Fibroblast of lung (primary cell): ENCODE data around the gene ATAD3B. TPM values are rescaled to one million over a fixed set of nuclear protein-coding genes. Genes with fewer than 3 reads are reported as not detected.
"Not testable (repeated sequence)": the region's sequence is repeated elsewhere in the genome, so short reads cannot be mapped to it uniquely, and the experiment has no call there.

Source experiments
- DNase-seq, 2 donors: peaks; one replicate each; pipeline versions ENCODE4 v3.0.0 to v3.0.0-alpha.2; 2010; ENCODE audit warnings: low read depth in 2 of 2
- H2AFZ ChIP-seq: 2 replicates; pipeline ENCODE4 v1.5.1; 2012; ENCODE audit warnings: low read length, control low read depth, inconsistent platforms
- H3K27ac ChIP-seq: 2 replicates; pipeline ENCODE4 v1.5.1; 2011; ENCODE audit warnings: low read length, control low read depth; ENCODE audit not compliant: insufficient read depth
- H3K27me3 ChIP-seq: 2 replicates; pipeline ENCODE4 v1.5.1; 2011; ENCODE audit warnings: mild to moderate bottlenecking, low read length; ENCODE audit not compliant: control insufficient read depth, insufficient read depth
- H3K36me3 ChIP-seq: 2 replicates; pipeline ENCODE4 v1.5.1; 2011; ENCODE audit warnings: low read length; ENCODE audit not compliant: control insufficient read depth, insufficient read depth
- H3K4me1 ChIP-seq: 2 replicates; pipeline ENCODE4 v1.5.1; 2011; ENCODE audit warnings: low read length; ENCODE audit not compliant: control insufficient read depth, insufficient read depth; ENCODE audit errors: extremely low read depth
- H3K4me2 ChIP-seq: 2 replicates; pipeline ENCODE4 v1.5.1; 2011; ENCODE audit warnings: low read length, control low read depth; ENCODE audit not compliant: insufficient read depth; ENCODE audit errors: extremely low read depth
- H3K4me3 ChIP-seq, 4 experiments: fragments of 200-600 bp in 1 of 4; sonication (generic) in 1 of 4; replicated peaks in 1 of 4; 2 replicates each; pipeline ENCODE4 v1.5.1; 2011 to 2016; ENCODE audit warnings: low read length in 4 of 4, low read depth in 3 of 4, mild to moderate bottlenecking in 3 of 4, control low read depth in 2 of 4, inconsistent platforms in 1 of 4, mixed read lengths in 1 of 4; ENCODE audit not compliant: insufficient read depth in 1 of 4; ENCODE audit errors: control extremely low read depth in 1 of 4
- H3K79me2 ChIP-seq: 2 replicates; pipeline ENCODE4 v1.5.1; 2012; ENCODE audit warnings: mild to moderate bottlenecking, low read length, inconsistent platforms; ENCODE audit not compliant: control insufficient read depth, insufficient read depth
- H3K9ac ChIP-seq: 2 replicates; pipeline ENCODE4 v1.5.1; 2011; ENCODE audit warnings: mild to moderate bottlenecking, low read length, control low read depth; ENCODE audit not compliant: insufficient read depth
- H3K9me3 ChIP-seq: 2 replicates; pipeline ENCODE4 v1.5.1; 2012; ENCODE audit warnings: low read depth, low read length; ENCODE audit not compliant: control insufficient read depth, insufficient read depth
- H4K20me1 ChIP-seq: 2 replicates; pipeline ENCODE4 v1.5.1; 2011; ENCODE audit warnings: low read length; ENCODE audit not compliant: control insufficient read depth, insufficient read depth; ENCODE audit errors: extremely low read depth
- polyA plus RNA-seq, 2 donors: library from polyadenylated mRNA; depleted of rRNA in 1 of 2; stranded (reverse) in 1 of 2; unstranded in 1 of 2; fragments of >200 nt; gene quantifications; 2 replicates each; pipeline ENCODE4 v1.2.1, GENCODE V29; 2011 to 2012; ENCODE audit warnings: missing spikeins in 1 of 2
- total RNA-seq: library from RNA; depleted of rRNA; stranded (reverse); fragments of >200 nt; gene quantifications from 2 replicates; pipeline ENCODE4 v1.2.1, GENCODE V29; 2014
- TF ChIP-seq, protein P1 (sequence below), 2 donors: IDR thresholded peaks in 1 of 2; conservative IDR thresholded peaks in 1 of 2; 1 replicate in 1 of 2; 2 replicates in 1 of 2; pipeline ENCODE4 v1.5.1; 2011 to 2012; ENCODE audit warnings: low read length in 2 of 2, control low read depth in 1 of 2, inconsistent platforms in 1 of 2, low read depth in 1 of 2, mild to moderate bottlenecking in 1 of 2

ATAD3B gene
- total and polyA plus RNA-seq, 2 donors (not counting 1 experiment from before 2014, with no cell fraction given): 7.0 to 15.0 TPM

DNA sequence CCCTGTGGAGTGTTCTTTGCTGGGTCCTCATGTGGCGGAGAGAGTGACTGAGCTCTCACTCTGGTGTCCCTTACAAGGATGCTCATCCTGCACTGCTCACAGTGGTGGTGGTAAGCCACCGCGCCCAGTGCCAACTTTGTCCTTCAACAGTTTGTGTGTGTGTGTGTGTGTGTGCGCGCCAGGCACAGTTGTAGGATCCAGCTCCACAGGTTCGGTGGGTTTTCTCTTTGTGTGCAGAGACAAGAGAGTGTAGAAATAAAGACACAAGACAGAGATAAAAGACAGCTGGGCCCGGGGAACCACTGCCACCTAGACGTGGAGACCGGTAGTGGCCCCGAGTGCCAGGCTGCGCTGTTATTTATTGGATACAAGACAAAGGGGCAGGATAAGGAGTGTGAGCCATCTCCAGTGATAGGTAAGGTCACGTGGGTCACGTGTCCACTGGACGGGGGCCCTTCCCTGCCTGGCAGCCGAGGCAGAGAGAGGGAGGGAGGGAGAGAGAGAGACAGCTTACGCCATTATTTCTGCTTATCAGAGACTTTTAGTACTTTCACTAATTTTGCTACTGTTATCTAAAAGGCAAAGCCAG lies 33.3 kb downstream of the ATAD3B start:
- H3K4me3 ChIP-seq, H3K27me3 ChIP-seq, H3K4me1 ChIP-seq, H4K20me1 ChIP-seq, H3K9ac ChIP-seq, H3K4me2 ChIP-seq, H3K79me2 ChIP-seq, H3K9me3 ChIP-seq, H3K36me3 ChIP-seq: not testable (repeated sequence)
- peak overlapping the region; percentile 65 for H3K27ac ChIP-seq
- TF ChIP-seq, protein P1, sequence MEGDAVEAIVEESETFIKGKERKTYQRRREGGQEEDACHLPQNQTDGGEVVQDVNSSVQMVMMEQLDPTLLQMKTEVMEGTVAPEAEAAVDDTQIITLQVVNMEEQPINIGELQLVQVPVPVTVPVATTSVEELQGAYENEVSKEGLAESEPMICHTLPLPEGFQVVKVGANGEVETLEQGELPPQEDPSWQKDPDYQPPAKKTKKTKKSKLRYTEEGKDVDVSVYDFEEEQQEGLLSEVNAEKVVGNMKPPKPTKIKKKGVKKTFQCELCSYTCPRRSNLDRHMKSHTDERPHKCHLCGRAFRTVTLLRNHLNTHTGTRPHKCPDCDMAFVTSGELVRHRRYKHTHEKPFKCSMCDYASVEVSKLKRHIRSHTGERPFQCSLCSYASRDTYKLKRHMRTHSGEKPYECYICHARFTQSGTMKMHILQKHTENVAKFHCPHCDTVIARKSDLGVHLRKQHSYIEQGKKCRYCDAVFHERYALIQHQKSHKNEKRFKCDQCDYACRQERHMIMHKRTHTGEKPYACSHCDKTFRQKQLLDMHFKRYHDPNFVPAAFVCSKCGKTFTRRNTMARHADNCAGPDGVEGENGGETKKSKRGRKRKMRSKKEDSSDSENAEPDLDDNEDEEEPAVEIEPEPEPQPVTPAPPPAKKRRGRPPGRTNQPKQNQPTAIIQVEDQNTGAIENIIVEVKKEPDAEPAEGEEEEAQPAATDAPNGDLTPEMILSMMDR (conservative IDR thresholded peaks at IDR 0.05 in 1 of 2, IDR thresholded peaks at IDR 0.05 in 1 of 2; ENCODE audit: low read depth in 1 of 2, low read length in 2 of 2): peak; percentile 44 to 60
- DNase-seq: peak; percentile 27 to 54
- H2AFZ ChIP-seq: peak overlapping the region; percentile 73

DNA sequence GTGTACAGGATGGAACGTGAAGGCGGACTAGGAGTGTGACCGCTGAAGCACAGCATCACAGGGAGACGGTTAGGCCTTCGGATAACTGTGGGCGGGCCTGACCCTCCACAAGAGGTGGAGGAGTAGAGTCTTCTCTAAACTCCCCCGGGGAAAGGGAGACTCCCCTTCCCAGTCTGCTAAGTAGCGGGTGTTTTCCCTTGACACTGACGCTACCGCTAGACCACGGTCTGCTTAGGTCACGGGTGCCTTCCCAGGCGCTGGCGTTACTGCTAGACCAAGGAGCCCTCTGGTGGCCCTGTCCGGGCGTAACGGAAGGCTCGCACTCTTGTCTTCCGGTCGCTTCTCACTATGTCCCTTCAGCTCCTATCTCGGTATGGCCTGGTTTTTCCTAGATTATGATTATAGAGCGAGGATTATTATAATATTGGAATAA lies 33.8 kb downstream of the ATAD3B start:
- not testable (repeated sequence) for H3K79me2 ChIP-seq, H3K9me3 ChIP-seq, H3K4me3 ChIP-seq, DNase-seq, H3K4me2 ChIP-seq, H2AFZ ChIP-seq, H3K27me3 ChIP-seq, H3K4me1 ChIP-seq, H3K36me3 ChIP-seq, H3K9ac ChIP-seq, H4K20me1 ChIP-seq
- H3K27ac ChIP-seq: peak overlapping the region; percentile 65
- TF ChIP-seq, protein P1 (conservative IDR thresholded peaks at IDR 0.05 in 1 of 2, IDR thresholded peaks at IDR 0.05 in 1 of 2; ENCODE audit: low read depth in 1 of 2, low read length in 2 of 2): peak; percentile 21 to 26

DNA sequence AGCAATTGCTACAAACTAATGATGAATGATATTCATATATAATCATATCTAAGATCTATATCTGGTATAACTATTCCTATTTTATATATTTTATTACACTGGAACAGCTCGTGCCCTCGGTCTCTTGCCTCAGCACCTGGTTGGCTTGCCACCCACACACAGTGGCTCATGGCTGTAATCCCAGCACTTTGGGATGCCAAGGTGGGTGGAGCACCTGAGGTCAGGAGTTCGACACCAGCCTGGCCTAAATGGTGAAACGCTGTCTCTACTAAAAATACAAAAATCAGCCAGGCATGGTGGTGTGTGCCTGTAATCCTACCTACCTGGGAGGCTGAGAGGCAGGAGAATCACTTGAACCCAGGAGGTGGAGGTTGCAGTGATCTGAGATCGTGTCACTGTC lies 34.2 kb downstream of the ATAD3B start:
- H3K9me3 ChIP-seq, H3K27me3 ChIP-seq, H3K9ac ChIP-seq, DNase-seq, H3K4me2 ChIP-seq, H3K36me3 ChIP-seq, H3K4me3 ChIP-seq, H3K27ac ChIP-seq, H3K4me1 ChIP-seq, H3K79me2 ChIP-seq, H4K20me1 ChIP-seq: not testable (repeated sequence)
- H2AFZ ChIP-seq: peak overlapping the region; percentile 46
